ENCODE results near the gene TMEM238. TPM values are rescaled to one million over a fixed set of nuclear protein-coding genes. Genes with fewer than 3 reads are reported as not detected.

The TMEM238 gene
- total and polyA plus RNA-seq, 9 of the 15 experiments (the other 6 are each of a cell fraction or from before 2014, with no cell fraction given): 0.18 to 5.1 (median 1.3) TPM; not detected in 4

GRCh38 chr19:55407800-55408532 is 23.9 kb upstream of the TMEM238 start (continued):
- TF ChIP-seq SFPQ (IDR thresholded peaks at IDR 0.05; ENCODE audit: low read depth, low read length) (no peak), SRSF7 (optimal IDR thresholded peaks at IDR 0.05; ENCODE audit: low read depth, low read length) (no peak), LARP7 (IDR thresholded peaks at IDR 0.05) (no peak), CAMTA2 (CRISPR knock-in tag; conservative IDR thresholded peaks at IDR 0.05) (no peak), ATF1 (CRISPR knock-in tag; IDR thresholded peaks at IDR 0.05) (peak; percentile 70), ATF1 (tag; IDR thresholded peaks at IDR 0.05) (peak; percentile 99), ETV6 (IDR thresholded peaks at IDR 0.05; ENCODE audit: borderline replicate concordance in 1 of 2, low read depth in 2 of 2, low read length in 1 of 2) (no peak), ETV6 (CRISPR knock-in tag; IDR thresholded peaks at IDR 0.05; ENCODE audit: borderline replicate concordance) (no peak), CGGBP1 (CRISPR knock-in tag; IDR thresholded peaks at IDR 0.05) (no peak), LCOR (CRISPR knock-in tag; IDR thresholded peaks at IDR 0.05) (peak; percentile 98), ADNP (tag; IDR thresholded peaks at IDR 0.05) (no peak), ZNF318 (IDR thresholded peaks at IDR 0.05; ENCODE audit: borderline replicate concordance in 1 of 2, low read depth in 1 of 2) (peak in 1 of 2 experiments; percentile 18; a peak in 1 of 4 replicates), LEF1 (IDR thresholded peaks at IDR 0.05) (peak; percentile 83), RBBP5 (IDR thresholded peaks at IDR 0.05; ENCODE audit: borderline replicate concordance, insufficient read depth, low read length, poor library complexity, severe bottlenecking) (no peak), CREB3 (tag; conservative IDR thresholded peaks at IDR 0.05; ENCODE audit: low read depth) (0 out of 2 replicates have a peak, but pooled peaks have one; percentile 29), TFAM (CRISPR knock-in tag; conservative IDR thresholded peaks at IDR 0.05) (no peak)

Data from K562 (cell line).